NCI-H1105 (cell line): Measurements from ENCODE around the gene ZFP62.
"Not testable (repeated sequence)": the region's sequence is repeated elsewhere in the genome, so short reads cannot be mapped to it uniquely, and the experiment has no call there.

Source experiments
- DNase-seq: peaks from one replicate; lab custom pipeline; 2025; lab: John Stamatoyannopoulos, UW

The ZFP62 gene

GRCh38 chr5:180860887-180861822, at the start of gene ZFP62:
ZFP62 (minus strand) TSS chr5:180861276; CDS start chr5:180861219, 57 bp downstream.
- peak; percentile 83 for DNase-seq

DNA sequence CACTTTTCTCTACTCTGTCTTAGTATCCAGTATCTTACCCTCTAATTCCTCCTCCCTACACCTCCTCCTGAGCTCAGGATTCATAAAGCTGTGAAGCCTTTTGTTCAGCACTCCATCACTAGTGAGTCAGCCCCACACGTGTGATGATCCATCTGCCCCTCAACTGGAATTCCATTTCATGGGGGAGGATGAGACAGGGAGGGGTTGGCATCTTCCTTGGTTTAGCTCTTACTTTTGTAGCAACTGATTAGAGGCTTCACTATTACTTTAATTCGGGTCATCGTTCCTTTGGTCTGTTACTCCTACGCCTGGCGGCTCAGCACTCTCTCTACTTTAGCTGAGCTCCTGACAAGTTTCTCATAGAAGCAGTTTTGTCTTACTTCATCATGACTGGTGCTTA, 49.7 kb upstream of the ZFP62 start:
- DNase-seq = no peak

- no peak for DNase-seq
Measured at GRCh38 chr5:180910182-180910581, 49.1 kb upstream of the ZFP62 start.

DNA sequence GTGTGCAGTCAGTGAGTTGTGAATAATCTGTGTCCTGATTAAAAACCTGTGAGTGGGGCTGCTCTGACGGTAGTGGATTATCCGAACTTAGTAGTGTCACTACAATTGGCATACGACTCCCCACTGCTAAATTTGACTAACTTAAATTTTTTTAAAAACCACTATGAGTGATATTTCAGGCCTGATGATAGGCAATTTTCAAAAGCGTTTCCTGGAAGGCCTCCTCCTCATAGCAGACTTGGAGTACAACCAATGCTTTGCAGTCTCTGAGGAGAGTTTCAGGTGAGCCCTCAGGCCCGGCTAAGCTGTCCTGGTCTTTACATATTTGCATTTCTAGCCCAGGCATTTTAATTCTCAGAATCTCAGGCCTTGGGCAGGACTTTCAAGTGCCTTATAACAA, 48.7 kb upstream of the ZFP62 start:
- no peak for DNase-seq

DNA sequence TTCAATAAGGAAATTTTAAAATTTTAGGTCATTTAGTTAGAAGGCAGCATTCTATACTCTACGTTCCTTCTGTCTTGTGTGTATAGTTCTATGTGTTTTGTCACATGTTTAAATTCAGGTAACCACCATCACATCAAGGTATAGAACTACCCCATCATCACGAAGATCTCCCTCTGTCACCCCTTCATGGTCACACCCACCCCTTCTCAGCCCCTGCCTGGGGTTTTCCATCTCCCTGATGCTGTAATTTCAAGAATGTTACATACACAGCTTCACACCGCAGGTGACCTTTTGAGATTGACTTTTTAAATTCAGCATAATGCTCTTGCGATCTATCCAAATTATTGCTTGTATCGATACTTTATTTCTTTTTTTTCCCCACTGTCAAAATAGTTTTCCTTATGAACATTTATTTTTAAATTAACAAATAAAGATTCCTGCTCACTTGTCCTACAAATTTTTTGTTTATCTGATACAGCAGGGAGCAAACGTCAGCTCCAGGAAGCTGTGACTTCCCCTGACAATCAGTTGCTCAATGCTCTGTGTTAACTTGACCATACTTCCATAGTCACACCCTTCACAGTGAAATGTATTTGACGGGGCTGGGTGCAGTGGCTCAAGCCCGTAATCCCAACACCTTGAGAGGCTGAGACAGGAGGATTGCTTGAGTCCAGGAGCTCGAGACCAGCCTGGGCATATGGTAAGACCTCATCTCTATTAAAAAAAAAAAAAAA, 48.1 kb upstream of the ZFP62 start:
- no peak for DNase-seq

GRCh38 chr5:180908400-180908799, 47.3 kb upstream of the ZFP62 start:
- DNase-seq = no peak

DNA sequence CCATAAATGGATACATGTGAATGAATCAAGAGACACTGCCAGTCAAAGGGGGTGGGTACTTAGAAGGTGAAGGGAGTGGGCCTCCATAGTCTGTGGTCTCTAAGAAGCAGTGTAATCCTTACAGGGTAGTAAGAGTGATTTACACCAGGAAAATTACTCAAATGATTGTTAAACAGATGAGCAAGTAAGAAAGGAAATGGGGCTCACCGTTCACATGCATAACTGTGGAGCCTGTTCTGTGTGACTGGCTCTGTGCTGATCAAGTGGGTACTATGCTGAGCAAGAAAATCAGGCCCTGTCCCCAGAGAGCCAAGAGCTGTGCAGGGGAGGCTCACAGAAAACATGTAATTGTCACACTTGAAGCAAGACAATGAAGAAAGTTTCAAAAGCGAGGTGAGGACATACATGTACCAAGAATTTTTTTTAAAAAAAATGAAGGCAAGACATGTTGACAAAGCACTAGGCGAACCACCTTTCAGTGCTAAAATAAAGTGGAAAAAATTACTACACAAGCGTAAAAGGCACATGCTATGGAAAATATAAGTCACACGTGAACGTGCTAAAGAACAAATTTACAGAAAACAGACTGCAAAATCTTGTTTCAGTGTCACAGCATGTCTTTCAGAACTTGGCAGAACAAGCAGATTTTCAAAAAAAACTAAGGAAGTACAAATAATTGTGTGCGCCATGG, 40.4 kb upstream of the ZFP62 start:
- no peak for DNase-seq

DNA sequence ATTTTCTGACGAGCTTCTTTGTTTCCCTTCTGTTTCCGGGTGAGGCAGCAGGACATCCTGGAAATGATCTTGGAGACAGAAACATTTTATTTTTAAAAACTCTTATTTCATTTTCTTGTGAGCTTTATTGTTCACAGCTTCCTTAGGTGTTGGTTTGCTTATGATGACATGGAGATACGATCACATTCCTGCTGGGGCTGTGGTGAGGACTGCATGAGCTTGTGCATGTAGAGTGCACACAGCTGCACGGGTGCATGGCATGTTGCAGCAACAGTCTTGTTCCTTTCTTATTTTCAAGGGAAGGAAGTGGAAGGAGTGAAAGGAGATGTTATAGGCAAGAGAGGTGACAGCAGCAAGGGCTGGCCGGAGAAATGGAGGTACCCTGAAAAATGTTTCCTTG, 39.1 kb upstream of the ZFP62 start:
- DNase-seq = no peak

GRCh38 chr5:180898621-180899246, 37.7 kb upstream of the ZFP62 start, which contains the start of gene BTNL8:
BTNL8 (plus strand) TSS chr5:180899159; CDS start chr5:180899311, 152 bp downstream.
- DNase-seq = no peak

DNA sequence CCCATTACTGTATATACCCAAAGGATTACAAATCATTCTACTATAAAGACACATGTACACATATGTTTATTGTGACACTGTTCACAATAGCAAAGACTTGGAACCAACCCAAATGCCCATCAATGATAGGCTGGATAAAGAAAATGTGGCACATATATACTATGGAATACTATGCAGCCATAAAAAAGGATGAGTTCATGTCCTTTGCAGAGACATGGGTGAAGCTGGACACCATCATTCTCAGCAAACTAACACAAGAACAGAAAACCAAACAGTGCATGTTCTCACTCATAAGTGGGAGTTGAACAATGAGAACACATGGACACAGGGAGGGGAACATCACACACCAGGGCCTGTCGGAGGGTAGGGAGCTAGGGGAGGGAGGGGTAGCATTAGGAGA, 34.3 kb upstream of the ZFP62 start:
- not testable (repeated sequence) for DNase-seq

GRCh38 chr5:180889381-180889780, 28.3 kb upstream of the ZFP62 start:
- DNase-seq = no peak

GRCh38 chr5:180885845-180886529, 24.9 kb upstream of the ZFP62 start:
- not testable (repeated sequence) for DNase-seq

- DNase-seq = no peak
Measured at GRCh38 chr5:180875860-180876426, 14.9 kb upstream of the ZFP62 start.

DNA sequence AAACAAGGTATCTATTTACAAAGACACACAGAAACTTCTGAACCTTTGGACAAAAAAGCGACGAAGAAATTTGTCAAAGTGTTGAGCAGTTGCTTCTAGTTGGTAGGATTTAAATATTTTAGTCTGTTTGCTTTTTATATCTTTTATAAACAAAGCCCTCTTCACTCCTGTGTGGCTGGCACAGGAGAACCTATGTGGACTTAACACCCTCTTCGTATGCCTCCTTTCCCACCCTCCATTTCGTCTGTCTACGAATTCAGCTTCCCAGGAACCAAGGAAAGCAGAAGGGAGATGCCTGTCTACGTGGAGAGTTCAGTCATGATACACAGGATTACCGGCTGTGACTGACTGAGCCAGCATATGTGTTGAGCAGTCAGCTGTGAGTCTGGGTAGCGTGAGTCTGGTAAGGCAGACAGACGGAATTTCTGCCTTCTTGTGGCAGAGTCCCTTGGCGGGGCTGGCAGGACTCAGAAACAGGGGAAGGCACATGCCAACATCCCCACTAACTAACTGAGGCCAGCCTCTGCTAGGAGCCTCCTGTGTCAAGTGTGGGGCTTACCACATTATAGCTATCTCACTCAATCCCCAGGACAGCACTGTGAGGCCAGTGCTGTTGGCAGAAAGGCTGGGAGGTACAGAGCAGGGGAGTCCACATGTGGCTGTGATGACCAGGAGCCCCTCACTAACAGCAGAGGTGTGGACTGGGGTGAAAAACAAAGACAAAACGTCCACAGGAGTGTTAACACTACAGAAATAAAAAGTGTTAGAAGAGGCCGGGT, 13.9 kb upstream of the ZFP62 start:
- DNase-seq = no peak

- no peak for DNase-seq
Measured at GRCh38 chr5:180873615-180874520, 12.8 kb upstream of the ZFP62 start.

DNA sequence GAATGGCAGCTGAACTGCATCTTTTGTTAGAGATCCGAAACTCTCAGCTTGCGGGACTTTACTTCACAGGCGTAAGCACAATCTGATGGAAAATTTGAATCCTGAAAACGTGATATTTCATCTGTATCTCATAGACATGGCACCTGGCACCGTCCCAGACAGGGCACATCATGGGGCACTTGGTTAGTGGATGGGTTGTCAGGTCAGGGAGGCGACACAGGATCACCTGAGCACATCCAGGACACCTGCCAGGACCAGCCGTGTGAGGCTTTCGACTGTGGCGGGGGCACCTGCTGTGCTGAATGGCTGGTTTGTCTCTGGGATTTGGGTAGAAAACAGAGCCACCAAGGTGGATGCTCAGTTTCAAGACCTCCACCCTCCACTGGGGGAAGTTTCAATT, 11.3 kb upstream of the ZFP62 start:
- DNase-seq = no peak

DNA sequence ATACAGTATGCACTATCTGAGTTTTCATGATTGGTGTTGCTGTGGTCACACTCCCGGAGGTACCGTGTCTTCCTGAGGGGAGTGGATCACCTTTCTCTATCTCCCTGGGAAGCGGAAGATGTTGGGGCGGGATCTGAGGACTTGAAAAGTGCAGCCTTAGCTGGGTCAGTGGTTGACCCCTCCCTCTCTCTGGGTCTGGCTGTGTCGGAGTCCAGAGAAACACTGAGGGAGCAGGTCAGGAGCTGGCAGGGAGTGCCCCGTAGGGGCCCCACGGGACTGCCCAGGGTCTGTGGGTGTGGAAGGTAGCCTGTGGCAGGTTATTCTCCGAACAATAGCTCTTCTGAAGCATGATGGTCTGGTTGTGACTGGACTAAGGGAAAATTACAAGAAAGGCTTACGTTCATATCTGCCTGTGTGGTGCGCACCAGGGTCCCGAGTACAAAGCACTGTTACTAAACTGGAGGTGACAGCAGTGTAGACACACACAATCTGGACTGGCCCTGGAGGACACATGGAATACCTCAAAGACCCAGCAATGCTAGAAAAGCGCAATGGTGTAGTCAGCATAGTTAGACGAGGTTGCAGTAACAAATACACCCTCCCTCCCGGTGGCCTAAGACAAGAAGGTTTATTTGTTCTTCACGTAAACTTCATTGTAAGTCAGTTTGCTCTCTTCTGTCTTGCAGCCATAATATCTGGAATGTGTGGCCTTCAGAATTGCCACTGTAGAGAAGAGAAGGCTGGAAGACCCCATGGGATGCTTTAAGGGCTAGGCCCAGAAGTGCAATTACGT, 9.4 kb upstream of the ZFP62 start:
- DNase-seq = no peak

- DNase-seq = no peak
Measured at GRCh38 chr5:180869587-180869986, 8.5 kb upstream of the ZFP62 start.
